Left colon (tissue), 2 donors: ENCODE data around the gene LAMTOR2. TPM values are rescaled to one million over a fixed set of nuclear protein-coding genes. Genes with fewer than 3 reads are reported as not detected.

Source experiments
- ATAC-seq: fragments of 200-7000 bp; cut with Tn5 transposase; one replicate; pipeline ENCODE4 v1.9.1; 2020; ENCODE audit warnings: mild to moderate bottlenecking, moderate library complexity
- DNase-seq, 2 donors: peaks; one replicate each; pipeline ENCODE4 v3.0.0-alpha.2; 2020
- intact Hi-C, 2 donors: fragments of 100-400 bp; cut with DNase I in 1 of 2; cut with micrococcal nuclease in 1 of 2; formaldehyde crosslinking; loops; one replicate each; pipeline versions ENCODE4 v1.11.2 to v1.14.0; 2022; cut with DNase I, micrococcal nuclease
- total RNA-seq, 2 donors: library from RNA; stranded (reverse); fragmentation: NEBNext Ultra II Directional; extraction: Animal tissue kit (Norgen Biotek cat#: 25700); gene quantifications; one replicate each; pipeline ENCODE4 v1.2.1, GENCODE V29; 2021
- donor health status: DM: no; HTN: no; CAD: no.
- donor health status: DM: yes; HTN: yes; CAD: no.

Gene LAMTOR2
- total RNA-seq, 2 donors from 2014 or later: 70.6 to 72.7 TPM

- DNase-seq (no peak), ATAC-seq (peak; percentile 5)
- intact Hi-C loops: no loop called here
These were observed 52.3 kb downstream of the LAMTOR2 start for GRCh38 chr1:156106624-156107488.

GRCh38 chr1:156108057-156108456 lies 53.5 kb downstream of the LAMTOR2 start:
- DNase-seq: no peak
- no peak for ATAC-seq
- intact Hi-C loops: no loop called here

Other genes starting within 250 kb of the LAMTOR2 start
- 10 to 100 TPM; 38.2 to 41.2 TPM for gene GON4L, start 197.6 kb upstream of the LAMTOR2 start, total RNA-seq
- gene SYT11, start 195.2 kb upstream of the LAMTOR2 start, total RNA-seq: 1 to 10 TPM; 1.8 to 4.2 TPM
- 10 to 100 TPM; 21.5 to 26.3 TPM for gene RIT1, start 143.4 kb upstream of the LAMTOR2 start, total RNA-seq
- 10 to 100 TPM; 45.6 to 54.1 TPM for gene KHDC4, start 120.4 kb upstream of the LAMTOR2 start, total RNA-seq
- gene RXFP4, start 113.1 kb upstream of the LAMTOR2 start, total RNA-seq: 1 to 10 TPM; 5.2 to 5.6 TPM
- 100 to 1,000 TPM in 1 of 2 donors, 10 to 100 TPM in 1; 99.3 to 103 TPM for gene ARHGEF2, start 76.2 kb upstream of the LAMTOR2 start, total RNA-seq
- gene SSR2, start 33.8 kb upstream of the LAMTOR2 start, total RNA-seq: 100 to 1,000 TPM; 180 TPM
- 10 to 100 TPM; 21.7 to 26.7 TPM for gene UBQLN4, start 984 bp upstream of the LAMTOR2 start, total RNA-seq
- 100 to 1,000 TPM; 203 to 231 TPM for gene RAB25, start 6.4 kb downstream of the LAMTOR2 start, total RNA-seq
- 1 to 10 TPM in 1 of 2 donors, under 1 TPM in 1; 0.78 to 1.1 TPM for gene MEX3A, start 27.7 kb downstream of the LAMTOR2 start, total RNA-seq
- gene LMNA, start 59.9 kb downstream of the LAMTOR2 start, total RNA-seq: 100 to 1,000 TPM; 335 to 478 TPM
- gene SEMA4A, start 98.8 kb downstream of the LAMTOR2 start, total RNA-seq: 1 to 10 TPM; 3.5 to 6.5 TPM
- 10 to 100 TPM; 21.3 to 30.3 TPM for gene SLC25A44, start 139.3 kb downstream of the LAMTOR2 start, total RNA-seq
- gene PMF1, start 158.2 kb downstream of the LAMTOR2 start, total RNA-seq: 10 to 100 TPM; 39.3 to 40.3 TPM
- 1 to 10 TPM; 1.1 to 1.2 TPM for gene BGLAP, start 187.4 kb downstream of the LAMTOR2 start, total RNA-seq
- 1 to 10 TPM; 1.8 to 3.0 TPM for gene PAQR6, start 193.3 kb downstream of the LAMTOR2 start, total RNA-seq
- 10 to 100 TPM; 65.3 to 73.9 TPM for gene SMG5, start 228.0 kb downstream of the LAMTOR2 start, total RNA-seq
- gene TMEM79, start 229.5 kb downstream of the LAMTOR2 start, total RNA-seq: 1 to 10 TPM; 3.9 to 4.0 TPM
- 10 to 100 TPM; 43.8 to 50.3 TPM for gene GLMP, start 240.9 kb downstream of the LAMTOR2 start, total RNA-seq
- gene VHLL, start 244.5 kb downstream of the LAMTOR2 start, total RNA-seq: not detected